K562 (cell line): Measurements from ENCODE around the gene LZTS2. TPM values are rescaled to one million over a fixed set of nuclear protein-coding genes. Genes with fewer than 3 reads are reported as not detected.

Experiments used
- CBX3 ChIP-seq, 2 experiments: IDR thresholded peaks; 1 replicate in 1 of 2; 2 replicates in 1 of 2; pipeline ENCODE4 v1.6.1; 2012; ENCODE audit warnings: inconsistent platforms in 2 of 2, low read length in 2 of 2, borderline replicate concordance in 1 of 2, control low read depth in 1 of 2
- CREB1 ChIP-seq, 2 experiments: sonication (generic) in 1 of 2; formaldehyde crosslinking in 1 of 2; IDR thresholded peaks; 2 replicates each; pipeline versions ENCODE4 v1.6.1 to v1.8.0; 2012 to 2022; ENCODE audit warnings: inconsistent platforms in 1 of 2, mild to moderate bottlenecking in 1 of 2, missing genetic modification reagents in 1 of 2, moderate library complexity in 1 of 2
- CUX1 ChIP-seq: fragments of 200-800 bp; sonication (Bioruptor generic); IDR thresholded peaks from 2 replicates; pipeline ENCODE4 v1.6.1; 2016; ENCODE audit warnings: missing genetic modification characterization, missing compliant biosample characterization
- GABPB1 ChIP-seq: sonication (generic); formaldehyde crosslinking; IDR thresholded peaks from 2 replicates; pipeline ENCODE4 v1.8.0; 2022; ENCODE audit warnings: mild to moderate bottlenecking, missing genetic modification reagents
- KLF10 ChIP-seq: fragments of 250-450 bp; sonication (Bioruptor Pico); IDR thresholded peaks from 2 replicates; pipeline ENCODE4 v1.6.1; 2021; ENCODE audit warnings: matching md5 sums
- L3MBTL2 ChIP-seq: fragments of 450-650 bp; IDR thresholded peaks from 2 replicates; pipeline ENCODE4 v1.6.1; 2016; ENCODE audit warnings: mild to moderate bottlenecking, moderate library complexity
- MAZ ChIP-seq, 2 experiments: fragments of 450-650 bp in 1 of 2; sonication (generic) in 1 of 2; formaldehyde crosslinking; IDR thresholded peaks in 1 of 2; conservative IDR thresholded peaks in 1 of 2; 2 replicates each; pipeline versions ENCODE4 v1.4.0 to v1.5.0; 2020; ENCODE audit warnings: mild to moderate bottlenecking in 1 of 2, missing genetic modification reagents in 1 of 2
- MXI1 ChIP-seq: IDR thresholded peaks from 2 replicates; pipeline ENCODE4 v1.6.1; 2011; ENCODE audit warnings: low read depth, mild to moderate bottlenecking, improper control_type of control experiment, low read length
- NEUROD1 ChIP-seq: fragments of 150-350 bp; IDR thresholded peaks from 2 replicates; pipeline ENCODE4 v1.6.1; 2014; ENCODE audit warnings: borderline replicate concordance, low read length, low read depth; ENCODE audit not compliant: partially characterized antibody
- NR2F6 ChIP-seq: fragments of 450-650 bp; formaldehyde crosslinking; IDR thresholded peaks from 2 replicates; pipeline ENCODE4 v1.4.0; 2020; ENCODE audit warnings: mild to moderate bottlenecking
- RBM17 ChIP-seq: fragments of 200-400 bp; formaldehyde crosslinking; IDR thresholded peaks from 2 replicates; pipeline ENCODE4 v1.6.1; 2017; ENCODE audit warnings: low read depth, mild to moderate bottlenecking, low read length, borderline replicate concordance
- SPI1 ChIP-seq: IDR thresholded peaks from 2 replicates; pipeline ENCODE4 v1.6.1; 2011; ENCODE audit warnings: low read depth, low read length, control low read depth, borderline replicate concordance
- ZNF592 ChIP-seq: fragments of 450-650 bp; IDR thresholded peaks from 2 replicates; pipeline ENCODE4 v1.6.1; 2017; ENCODE audit warnings: antibody characterized with exemption, mild to moderate bottlenecking
- polyA plus RNA-seq, 8 experiments: library from polyadenylated mRNA; depleted of rRNA in 4 of 8; stranded (reverse) in 5 of 8; unstranded in 3 of 8; fragments of >200 nt; fragmentation: Nextera tagmentation in 2 of 8; fragmentation: Illumina TruSeq in 1 of 8; extraction: Ambion mirVana in 2 of 8; extraction: Trizol in 1 of 8; gene quantifications; 2 replicates each; pipeline versions ENCODE4 v1.2.1 to v1.2.3, GENCODE V29; 2011 to 2014; ENCODE audit warnings: inconsistent platforms in 1 of 8, missing spikeins in 1 of 8
- total RNA-seq, 7 experiments: library from RNA; depleted of rRNA in 6 of 7; stranded (reverse); fragments of >200 nt in 6 of 7; fragmentation: Illumina TruSeq in 2 of 7; extraction: Trizol in 2 of 7; gene quantifications; 2 replicates each; pipeline versions ENCODE4 v1.2.1 to v1.2.3, GENCODE V29; 2011 to 2021; ENCODE audit warnings: low replicate concordance in 1 of 7
- TF ChIP-seq, protein P1 (sequence below), 2 experiments: fragments of 450-650 bp; conservative IDR thresholded peaks; 2 replicates each; pipeline ENCODE4 v1.6.1; 2017; ENCODE audit warnings: mild to moderate bottlenecking in 2 of 2, moderate library complexity in 2 of 2

LZTS2 gene
- total and polyA plus RNA-seq, 9 of the 15 experiments (the other 6 are each of a cell fraction or from before 2014, with no cell fraction given) = 0.23 to 42.5 (median 14.7) TPM

DNA sequence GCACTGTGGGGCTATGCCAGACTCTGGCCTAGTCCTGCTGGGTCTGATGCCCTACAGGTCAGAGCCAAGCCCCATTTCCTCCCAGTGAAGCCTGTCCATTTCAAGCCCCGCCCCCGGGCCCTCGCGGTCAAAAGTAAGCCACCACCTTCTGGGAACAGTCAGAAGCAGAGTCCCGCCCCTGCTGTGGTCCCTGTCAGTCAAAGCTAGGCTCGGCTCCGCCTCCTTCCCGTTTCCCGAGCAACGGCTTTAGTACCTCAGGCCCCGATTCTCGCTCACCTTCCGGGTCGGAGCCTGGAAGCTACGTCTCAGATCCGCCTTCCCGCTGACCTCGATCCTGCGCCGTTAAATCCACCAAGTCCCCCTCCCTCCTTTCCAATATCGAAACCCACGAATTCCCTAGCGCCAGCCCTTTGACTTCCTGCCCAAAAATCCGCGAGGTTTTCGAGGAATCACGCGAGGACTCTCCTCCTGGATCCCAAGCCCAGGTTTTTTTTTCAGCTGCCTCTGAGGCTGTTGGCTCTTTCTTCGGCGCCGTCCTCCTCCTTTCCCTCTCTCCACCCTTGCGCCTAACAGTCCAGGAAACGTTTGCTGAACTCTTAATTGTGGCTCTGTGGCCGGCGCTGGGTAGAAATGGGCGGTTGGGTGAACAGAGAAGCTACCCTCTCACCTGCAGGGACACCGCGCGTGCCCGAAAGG lies 43.2 kb downstream of the LZTS2 start (continued):
- TF ChIP-seq, protein P1, sequence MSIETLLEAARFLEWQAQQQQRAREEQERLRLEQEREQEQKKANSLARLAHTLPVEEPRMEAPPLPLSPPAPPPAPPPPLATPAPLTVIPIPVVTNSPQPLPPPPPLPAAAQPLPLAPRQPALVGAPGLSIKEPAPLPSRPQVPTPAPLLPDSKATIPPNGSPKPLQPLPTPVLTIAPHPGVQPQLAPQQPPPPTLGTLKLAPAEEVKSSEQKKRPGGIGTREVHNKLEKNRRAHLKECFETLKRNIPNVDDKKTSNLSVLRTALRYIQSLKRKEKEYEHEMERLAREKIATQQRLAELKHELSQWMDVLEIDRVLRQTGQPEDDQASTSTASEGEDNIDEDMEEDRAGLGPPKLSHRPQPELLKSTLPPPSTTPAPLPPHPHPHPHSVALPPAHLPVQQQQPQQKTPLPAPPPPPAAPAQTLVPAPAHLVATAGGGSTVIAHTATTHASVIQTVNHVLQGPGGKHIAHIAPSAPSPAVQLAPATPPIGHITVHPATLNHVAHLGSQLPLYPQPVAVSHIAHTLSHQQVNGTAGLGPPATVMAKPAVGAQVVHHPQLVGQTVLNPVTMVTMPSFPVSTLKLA (conservative IDR thresholded peaks at IDR 0.05) = 0 out of 4 replicates have a peak, but pooled peaks of 1 of the 2 experiments have one; percentile 27
- TF ChIP-seq KLF10 (CRISPR knock-in tag) (no peak), SPI1 (peak; percentile 21; the same call in 1 of the 2 replicates), NEUROD1 (peak; percentile 64), L3MBTL2 (peak; percentile 26; the same call in 1 of the 2 replicates), CBX3 (IDR thresholded peaks at IDR 0.05; ENCODE audit: borderline replicate concordance in 1 of 2, low read length in 2 of 2) (0 out of 3 replicates have a peak, but pooled peaks of 1 of the 2 experiments have one; percentile 23), NR2F6 (CRISPR knock-in tag) (0 out of 2 replicates have a peak, but pooled peaks have one; percentile 39), CREB1 (IDR thresholded peaks at IDR 0.05) (peak; percentile 30; the same call in 1 of the 2 replicates), CREB1 (CRISPR knock-in tag; IDR thresholded peaks at IDR 0.05) (no peak), RBM17 (no peak), CUX1 (peak; percentile 27; the same call in 1 of the 2 replicates), ZNF592 (0 out of 2 replicates have a peak, but pooled peaks have one; percentile 33), GABPB1 (CRISPR knock-in tag) (peak; percentile 52), MAZ (CRISPR knock-in tag; conservative IDR thresholded peaks at IDR 0.05 in 1 of 2, IDR thresholded peaks at IDR 0.05 in 1 of 2) (0 out of 4 replicates have a peak, but pooled peaks of 1 of the 2 experiments have one; percentile 23), MXI1 (peak; percentile 48; the same call in 1 of the 2 replicates)
